NB4 (cell line): ENCODE results near the gene TSPAN4.

Experiments used
- CTCF ChIP-seq: IDR thresholded peaks from one replicate; pipeline ENCODE4 v1.5.1; 2012; ENCODE audit warnings: low read depth, low read length
- MAX ChIP-seq: IDR thresholded peaks from 2 replicates; pipeline ENCODE4 v1.6.1; 2011; ENCODE audit warnings: low read depth, low read length

- no peak for TF ChIP-seq MAX
- no peak for TF ChIP-seq CTCF
Observed at GRCh38 chr11:820655-821511, 21.8 kb upstream of the TSPAN4 start.
